Measurements from ENCODE around the gene THRA.

GRCh38 chr17:40111221-40112128, 48.7 kb downstream of the THRA start:
- peak; percentile 69 for TF ChIP-seq MYC (IDR thresholded peaks at IDR 0.05; ENCODE audit: low read depth, low read length)
- peak; percentile 73 to 84 for TF ChIP-seq CTCF (IDR thresholded peaks at IDR 0.05; ENCODE audit: extremely low read depth in 1 of 2, insufficient read depth in 1 of 2, low read depth in 1 of 2, low read length in 2 of 2)
- TF ChIP-seq EZH2 (IDR thresholded peaks at IDR 0.05; ENCODE audit: borderline replicate concordance, low read depth, low read length, severe bottlenecking): no peak

All from endothelial cell of umbilical vein (primary cell).